Naive thymus-derived CD4-positive, alpha-beta T cell (primary cell): ENCODE data around the gene CYB5R2. TPM values are rescaled to one million over a fixed set of nuclear protein-coding genes. Genes with fewer than 3 reads are reported as not detected.

Experiments
- ATAC-seq: fragments of 150-1000 bp; cut with Tn5 transposase; 2 replicates; pipeline ENCODE4 v1.10.0; 2021; ENCODE audit warnings: mild to moderate bottlenecking, moderate library complexity
- CTCF ChIA-PET: fragments of 350-600 bp; sonication (Branson Sonifier 250); formaldehyde crosslinking; loops from one replicate; lab custom pipeline; 2021; ENCODE audit warnings: antibody characterized with exemption; lab: Charles Lee
- POLR2A ChIA-PET: fragments of 350-600 bp; sonication (Branson Sonifier 250); formaldehyde crosslinking; loops from one replicate; lab custom pipeline; 2021; ENCODE audit warnings: antibody characterized with exemption, inconsistent platforms; lab: Charles Lee
- DNase-seq, 9 donors: peaks; one replicate each; pipeline versions ENCODE4 v3.0.0 to v3.0.0-alpha.2; 2020 to 2022; ENCODE audit warnings: mixed read lengths in 1 of 9
- H3K27ac ChIP-seq: one replicate; pipeline ENCODE4 v1.7.0; 2013; ENCODE audit warnings: mild to moderate bottlenecking, low read depth, low read length, moderate library complexity
- H3K27me3 ChIP-seq, 2 donors: one replicate each; pipeline ENCODE4 v1.7.0; 2013; ENCODE audit warnings: low read length in 2 of 2, mild to moderate bottlenecking in 2 of 2, moderate library complexity in 2 of 2; ENCODE audit not compliant: control insufficient read depth in 2 of 2, insufficient read depth in 2 of 2
- H3K36me3 ChIP-seq, 3 experiments: 1 replicate in 2 of 3; 2 replicates in 1 of 3; pipeline ENCODE4 v1.7.0; 2013; ENCODE audit warnings: low read length in 3 of 3, mild to moderate bottlenecking in 3 of 3, moderate library complexity in 1 of 3; ENCODE audit not compliant: insufficient read depth in 3 of 3, control insufficient read depth in 2 of 3
- H3K4me1 ChIP-seq, 2 donors: one replicate each; pipeline ENCODE4 v1.7.0; 2013; ENCODE audit warnings: low read length in 2 of 2, mild to moderate bottlenecking in 2 of 2, moderate library complexity in 1 of 2; ENCODE audit not compliant: control insufficient read depth in 2 of 2, insufficient read depth in 2 of 2
- H3K4me3 ChIP-seq: 2 replicates; pipeline ENCODE4 v1.7.0; 2013; ENCODE audit warnings: mild to moderate bottlenecking, low read length
- H3K9me3 ChIP-seq, 3 experiments: 1 replicate in 2 of 3; 2 replicates in 1 of 3; pipeline ENCODE4 v1.7.0; 2013; ENCODE audit warnings: low read length in 3 of 3; ENCODE audit not compliant: control insufficient read depth in 2 of 3
- H3K27ac Mint-ChIP-seq, 9 donors: one replicate each; pipeline ENCODE4 v1.8.0; 2020 to 2022; ENCODE audit warnings: mixed read lengths in 9 of 9, mild to moderate bottlenecking in 8 of 9, moderate library complexity in 5 of 9, inconsistent platforms in 2 of 9
- H3K27me3 Mint-ChIP-seq, 5 donors: one replicate each; pipeline ENCODE4 v1.8.0; 2021 to 2022; ENCODE audit warnings: mixed read lengths in 5 of 5, mild to moderate bottlenecking in 1 of 5
- H3K36me3 Mint-ChIP-seq, 5 donors: one replicate each; pipeline ENCODE4 v1.8.0; 2020 to 2022; ENCODE audit warnings: mixed read lengths in 5 of 5, mild to moderate bottlenecking in 3 of 5, inconsistent platforms in 1 of 5
- H3K4me1 Mint-ChIP-seq, 7 donors: one replicate each; pipeline ENCODE4 v1.8.0; 2020 to 2022; ENCODE audit warnings: mixed read lengths in 7 of 7, mild to moderate bottlenecking in 3 of 7, inconsistent platforms in 1 of 7
- H3K4me3 Mint-ChIP-seq, 10 donors: one replicate each; pipeline ENCODE4 v1.8.0; 2020 to 2022; ENCODE audit warnings: mild to moderate bottlenecking in 10 of 10, mixed read lengths in 10 of 10, moderate library complexity in 6 of 10, inconsistent platforms in 2 of 10
- H3K9me3 Mint-ChIP-seq, 11 donors: one replicate each; pipeline ENCODE4 v1.8.0; 2020 to 2022; ENCODE audit warnings: mixed read lengths in 11 of 11, mild to moderate bottlenecking in 4 of 11, inconsistent platforms in 1 of 11, moderate library complexity in 1 of 11
- intact Hi-C, 2 donors: fragments of 100-400 bp; cut with micrococcal nuclease; formaldehyde crosslinking; loops; one replicate each; pipeline ENCODE4 v1.15.1; 2023
- polyA plus RNA-seq, 2 donors: library from polyadenylated mRNA; unstranded; fragments of 300-500 nt; fragmentation: Illumina TruSeq; gene quantifications; one replicate each; pipeline ENCODE4 v1.2.3, GENCODE V29; 2021
- total RNA-seq, 6 experiments: library from RNA in 5 of 6; stranded (reverse) in 5 of 6; gene quantifications; 1 replicate in 5 of 6; 2 replicates in 1 of 6; pipeline ENCODE4 v1.2.3 and lab custom pipeline; 2021 to 2026

CYB5R2 gene
- total and polyA plus RNA-seq, 7 experiments from 2014 or later = 0.13 to 2.8 (median 0.69) TPM; not detected in 2

DNA sequence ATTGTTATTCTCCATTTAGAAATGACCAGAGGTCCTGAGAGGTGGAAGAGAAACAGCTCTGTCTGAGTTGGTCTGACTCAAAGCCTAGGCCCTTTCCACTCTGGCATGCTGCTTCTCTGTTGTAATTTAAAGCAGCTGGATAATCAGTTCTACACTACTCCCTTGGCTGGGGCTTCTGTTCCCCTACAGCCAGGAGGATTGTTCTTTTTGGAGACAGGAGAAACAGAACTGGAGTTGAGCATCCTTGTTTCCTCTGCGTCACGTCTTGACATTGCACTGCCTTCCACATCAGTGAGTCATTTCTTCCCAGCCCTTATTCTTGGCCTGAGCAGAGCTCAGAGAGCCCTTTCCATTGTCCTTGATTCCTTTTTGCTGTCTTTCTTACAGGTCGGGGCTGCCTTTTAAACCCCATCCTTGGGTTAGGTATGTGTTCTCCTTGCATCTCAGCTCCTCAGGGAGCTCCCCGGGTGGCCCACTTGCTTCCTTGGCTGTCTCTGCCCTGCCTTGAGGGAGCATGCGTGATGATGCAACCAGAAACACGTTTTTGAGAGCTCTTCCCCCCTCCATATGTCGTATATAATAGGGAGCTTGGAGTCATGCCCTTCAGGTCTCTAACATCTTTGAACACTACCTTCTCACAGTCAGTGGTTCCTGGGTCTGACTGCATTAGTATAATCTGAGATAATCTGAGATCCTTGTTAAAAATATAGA, 35.7 kb downstream of the CYB5R2 start:
- intact Hi-C loops = no loop called here
- no peaks in the 10 kb centered on the region for H3K27me3 Mint-ChIP-seq
- H3K4me1 Mint-ChIP-seq = peaks cover 0 to 4% (median 0%) of the 10 kb centered on the region in 7 donors
- H3K4me3 Mint-ChIP-seq = no peak overlapping the region
- no peak for ATAC-seq
- no peaks in the 10 kb centered on the region for H3K27me3 ChIP-seq
- H3K36me3 Mint-ChIP-seq = peaks cover 0 to 89% (median 23%) of the 10 kb centered on the region in 5 donors
- POLR2A ChIA-PET = no interaction called here
- no peak for DNase-seq
- H3K4me1 ChIP-seq = no peaks in the 10 kb centered on the region
- peaks cover 0 to 58% (median 2%) of the 10 kb centered on the region in 3 experiments for H3K36me3 ChIP-seq
- CTCF ChIA-PET = no interaction called here
- H3K27ac Mint-ChIP-seq = no peak overlapping the region
- no peak overlapping the region for H3K4me3 ChIP-seq
- no peaks in the 10 kb centered on the region for H3K9me3 Mint-ChIP-seq
- no peaks in the 10 kb centered on the region for H3K9me3 ChIP-seq
- H3K27ac ChIP-seq = no peak overlapping the region

DNA sequence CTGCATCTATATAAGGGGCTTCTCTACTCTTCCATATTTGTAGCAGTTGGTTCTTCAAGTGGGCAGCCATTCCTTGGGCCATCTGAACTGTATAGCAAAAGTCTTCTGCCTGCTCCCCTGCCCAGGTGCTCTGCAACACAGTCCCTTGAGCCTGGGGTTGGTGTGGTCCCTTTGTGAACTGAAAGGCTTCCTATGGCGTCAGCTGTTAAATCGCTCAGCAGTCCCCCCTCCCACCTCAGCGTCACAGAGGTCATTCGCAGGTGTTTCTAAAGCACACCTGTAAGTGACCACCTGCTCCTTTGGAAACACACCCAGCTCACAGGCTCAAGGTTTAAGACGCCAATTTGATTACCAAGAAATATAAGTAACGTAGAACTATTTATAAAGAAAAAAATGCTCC, 37.0 kb downstream of the CYB5R2 start:
- ATAC-seq (no peak), DNase-seq (no peak)
- intact Hi-C loops = no loop called here
- POLR2A ChIA-PET = no interaction called here
- H3K27ac ChIP-seq = no peak overlapping the region
- peaks cover 0 to 58% (median 9%) of the 10 kb centered on the region in 3 experiments for H3K36me3 ChIP-seq
- peaks cover 0 to 4% (median 0%) of the 10 kb centered on the region in 7 donors for H3K4me1 Mint-ChIP-seq
- no peak overlapping the region for H3K4me3 ChIP-seq
- H3K4me1 ChIP-seq = no peaks in the 10 kb centered on the region
- no peaks in the 10 kb centered on the region for H3K27me3 ChIP-seq
- peaks cover 0 to 88% (median 23%) of the 10 kb centered on the region in 5 donors for H3K36me3 Mint-ChIP-seq
- H3K27ac Mint-ChIP-seq = no peak overlapping the region
- no peaks in the 10 kb centered on the region for H3K27me3 Mint-ChIP-seq
- H3K9me3 Mint-ChIP-seq = no peaks in the 10 kb centered on the region
- CTCF ChIA-PET = no interaction called here
- no peak overlapping the region for H3K4me3 Mint-ChIP-seq
- H3K9me3 ChIP-seq = no peaks in the 10 kb centered on the region

DNA sequence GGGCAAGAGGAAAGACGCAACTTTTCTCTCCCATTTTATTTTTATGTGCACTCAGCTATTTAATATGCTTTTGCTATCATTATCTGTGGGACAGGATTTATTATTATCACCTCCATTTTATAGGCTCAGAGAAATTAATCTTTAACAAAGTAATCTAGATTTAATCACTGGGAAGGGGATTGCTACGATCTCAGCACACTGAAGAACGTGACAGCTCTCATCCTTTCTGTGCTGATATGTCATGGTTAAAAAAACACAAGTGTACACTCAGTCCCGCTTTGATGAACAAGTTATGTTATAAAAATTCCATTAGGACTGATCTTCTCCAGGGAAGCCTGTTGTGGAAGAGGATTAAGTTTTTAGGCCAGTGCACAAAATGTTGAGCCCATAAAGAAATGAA, 37.6 kb downstream of the CYB5R2 start:
- intact Hi-C loops = no loop called here
- POLR2A ChIA-PET = no interaction called here
- no peaks in the 10 kb centered on the region for H3K4me1 ChIP-seq
- DNase-seq (no peak), ATAC-seq (no peak)
- H3K4me3 Mint-ChIP-seq = no peak overlapping the region
- H3K4me3 ChIP-seq = no peak overlapping the region
- no peaks in the 10 kb centered on the region for H3K9me3 ChIP-seq
- CTCF ChIA-PET = no interaction called here
- no peak overlapping the region for H3K27ac Mint-ChIP-seq
- H3K36me3 Mint-ChIP-seq = peaks cover 0 to 89% (median 23%) of the 10 kb centered on the region in 5 donors
- H3K27me3 Mint-ChIP-seq = no peaks in the 10 kb centered on the region
- peaks cover 0 to 4% (median 0%) of the 10 kb centered on the region in 7 donors for H3K4me1 Mint-ChIP-seq
- no peaks in the 10 kb centered on the region for H3K9me3 Mint-ChIP-seq
- peaks cover 0 to 57% (median 9%) of the 10 kb centered on the region in 3 experiments for H3K36me3 ChIP-seq
- H3K27ac ChIP-seq = no peak overlapping the region
- no peaks in the 10 kb centered on the region for H3K27me3 ChIP-seq

GRCh38 chr11:7635137-7635536, 38.2 kb downstream of the CYB5R2 start:
- Mint-ChIP-seq H3K4me1 (peaks cover 0 to 4% (median 0%) of the 10 kb centered on the region in 7 donors), H3K4me3 (no peak overlapping the region), H3K36me3 (peaks cover 0 to 89% (median 24%) of the 10 kb centered on the region in 5 donors), H3K27me3 (no peaks in the 10 kb centered on the region), H3K27ac (no peak overlapping the region), H3K9me3 (no peaks in the 10 kb centered on the region)
- no peak for DNase-seq
- no peak for ATAC-seq
- POLR2A ChIA-PET = no interaction called here
- Histone ChIP-seq H3K27me3 (no peaks in the 10 kb centered on the region), H3K4me3 (no peak overlapping the region), H3K4me1 (no peaks in the 10 kb centered on the region), H3K36me3 (peaks cover 0 to 53% (median 9%) of the 10 kb centered on the region in 3 experiments), H3K27ac (no peak overlapping the region), H3K9me3 (no peaks in the 10 kb centered on the region)
- intact Hi-C loops = no loop called here
- CTCF ChIA-PET = no interaction called here

DNA sequence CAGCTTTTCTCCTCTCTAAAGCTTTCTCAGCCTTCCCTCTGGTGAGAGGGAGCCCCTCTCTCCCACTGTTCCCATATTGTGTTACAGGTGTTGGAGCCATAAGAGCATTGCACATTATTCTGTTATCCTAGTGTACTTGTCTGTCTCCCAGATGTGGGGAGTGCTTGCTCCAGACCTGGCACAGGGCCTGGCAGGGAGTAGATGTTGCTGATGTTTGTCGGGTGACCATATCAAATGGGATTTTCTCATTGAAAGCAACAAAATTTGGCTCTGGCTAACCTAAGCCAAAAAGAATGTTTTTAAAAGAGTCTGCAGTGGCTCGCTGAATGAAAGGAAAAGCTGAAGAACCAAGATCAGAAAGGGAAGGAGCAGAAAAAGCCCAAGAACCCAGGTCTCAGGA, 41.1 kb downstream of the CYB5R2 start:
- Histone ChIP-seq H3K9me3 (no peaks in the 10 kb centered on the region), H3K36me3 (peaks cover 0 to 48% (median 7%) of the 10 kb centered on the region in 3 experiments), H3K4me1 (no peaks in the 10 kb centered on the region), H3K27ac (no peak overlapping the region), H3K4me3 (no peak overlapping the region), H3K27me3 (no peaks in the 10 kb centered on the region)
- ChIA-PET POLR2A (no interaction called here), CTCF (interaction anchor here (0.6 kb wide), 1 partner anchor 1458 kb away, joined by 3 read pairs; no protein-coding TSS in a partner anchor)
- DNase-seq (no peak), ATAC-seq (no peak)
- H3K36me3 Mint-ChIP-seq = peaks cover 0 to 85% (median 27%) of the 10 kb centered on the region in 5 donors
- H3K4me1 Mint-ChIP-seq = no peaks in the 10 kb centered on the region
- intact Hi-C loops = no loop called here
- no peaks in the 10 kb centered on the region for H3K9me3 Mint-ChIP-seq
- H3K27me3 Mint-ChIP-seq = no peaks in the 10 kb centered on the region
- H3K27ac Mint-ChIP-seq = no peak overlapping the region
- H3K4me3 Mint-ChIP-seq = no peak overlapping the region

DNA sequence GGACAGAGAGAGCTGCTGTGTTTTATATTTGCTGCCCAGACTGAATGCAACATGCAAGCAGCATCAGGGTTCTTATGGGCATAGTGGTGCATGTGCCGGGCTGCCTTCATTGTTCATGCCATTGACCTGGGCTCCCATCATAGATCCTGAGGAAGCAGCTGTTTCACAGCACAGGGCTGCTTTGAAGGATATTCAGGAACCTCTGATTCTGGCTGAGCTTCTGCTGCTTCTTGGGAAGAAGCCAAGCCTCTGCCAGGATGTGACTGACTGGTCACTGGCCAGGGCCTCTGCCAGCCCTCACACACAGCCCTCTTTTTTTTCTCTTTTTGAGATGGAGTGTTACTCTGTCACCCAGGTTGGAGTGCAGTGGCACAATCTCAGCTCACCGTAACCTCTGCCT, 43.3 kb downstream of the CYB5R2 start:
- Histone ChIP-seq H3K27ac (no peak overlapping the region), H3K36me3 (peaks cover 0 to 45% (median 7%) of the 10 kb centered on the region in 3 experiments), H3K4me3 (no peak overlapping the region), H3K27me3 (no peaks in the 10 kb centered on the region), H3K4me1 (no peaks in the 10 kb centered on the region), H3K9me3 (no peaks in the 10 kb centered on the region)
- no peak for DNase-seq
- intact Hi-C loops = no loop called here
- ChIA-PET POLR2A (no interaction called here), CTCF (no interaction called here)
- peaks cover 0 to 1% (median 0%) of the 10 kb centered on the region in 7 donors for H3K4me1 Mint-ChIP-seq
- H3K9me3 Mint-ChIP-seq = no peaks in the 10 kb centered on the region
- no peak overlapping the region for H3K4me3 Mint-ChIP-seq
- H3K27me3 Mint-ChIP-seq = no peaks in the 10 kb centered on the region
- H3K36me3 Mint-ChIP-seq = peaks cover 0 to 83% (median 28%) of the 10 kb centered on the region in 5 donors
- no peak for ATAC-seq
- no peak overlapping the region for H3K27ac Mint-ChIP-seq

DNA sequence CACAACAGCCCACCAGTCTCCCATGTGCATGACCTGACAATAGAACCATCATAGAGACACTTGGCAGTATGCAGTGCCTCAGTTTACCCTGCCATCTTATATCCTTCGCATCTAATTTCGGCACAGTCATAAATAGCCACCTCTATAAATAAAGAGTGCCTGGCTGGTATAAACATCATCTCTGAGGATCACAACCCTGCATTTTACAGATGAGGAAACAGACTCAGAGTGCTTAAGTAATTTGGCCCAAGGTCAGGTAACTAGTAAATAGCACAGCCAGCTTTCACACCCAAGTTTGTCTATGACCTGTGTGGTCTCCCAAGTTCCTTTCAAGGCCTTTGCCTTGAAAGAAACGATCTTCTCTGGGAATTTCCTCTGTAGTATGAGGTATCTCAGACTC, 44.6 kb downstream of the CYB5R2 start:
- intact Hi-C loops = no loop called here
- H3K36me3 ChIP-seq = peaks cover 0 to 45% (median 7%) of the 10 kb centered on the region in 3 experiments
- POLR2A ChIA-PET = no interaction called here

More for the DNA sequence above, 44.6 kb downstream of the CYB5R2 start:
- H3K4me1 Mint-ChIP-seq = peaks cover 0 to 1% (median 0%) of the 10 kb centered on the region in 7 donors
- no peak overlapping the region for H3K4me3 Mint-ChIP-seq
- CTCF ChIA-PET = no interaction called here
- no peaks in the 10 kb centered on the region for H3K27me3 ChIP-seq
- H3K9me3 Mint-ChIP-seq = no peaks in the 10 kb centered on the region
- H3K9me3 ChIP-seq = no peaks in the 10 kb centered on the region
- no peak overlapping the region for H3K27ac ChIP-seq
- DNase-seq (no peak), ATAC-seq (no peak)
- no peak overlapping the region for H3K4me3 ChIP-seq
- no peak overlapping the region for H3K27ac Mint-ChIP-seq
- peaks cover 0 to 80% (median 24%) of the 10 kb centered on the region in 5 donors for H3K36me3 Mint-ChIP-seq
- H3K27me3 Mint-ChIP-seq = no peaks in the 10 kb centered on the region
- no peaks in the 10 kb centered on the region for H3K4me1 ChIP-seq
